Upper lobe of right lung (tissue), 1 donor: ENCODE measurements around the gene SUSD6. TPM values are rescaled to one million over a fixed set of nuclear protein-coding genes. Genes with fewer than 3 reads are reported as not detected.

Experiments used
- ATAC-seq: fragments of 200-7000 bp; cut with Tn5 transposase; one replicate; pipeline ENCODE4 v1.9.1; 2020; ENCODE audit warnings: mild to moderate bottlenecking, moderate library complexity
- DNase-seq: peaks from one replicate; pipeline ENCODE4 v3.0.0-alpha.2; 2020
- H3K27ac ChIP-seq: fragments of 200-600 bp; one replicate; pipeline ENCODE4 v1.8.0; 2022
- H3K27me3 ChIP-seq: fragments of 200-600 bp; one replicate; pipeline ENCODE4 v1.8.0; 2022; ENCODE audit warnings: mild to moderate bottlenecking
- H3K36me3 ChIP-seq: fragments of 200-600 bp; one replicate; pipeline ENCODE4 v1.8.0; 2022
- H3K4me1 ChIP-seq: fragments of 200-600 bp; one replicate; pipeline ENCODE4 v1.8.0; 2022
- H3K4me3 ChIP-seq: fragments of 200-600 bp; one replicate; pipeline ENCODE4 v1.8.0; 2022; ENCODE audit warnings: mild to moderate bottlenecking
- H3K9me3 ChIP-seq: fragments of 200-600 bp; one replicate; pipeline ENCODE4 v1.8.0; 2022
- intact Hi-C: fragments of 100-400 bp; cut with DNase I; formaldehyde crosslinking; loops from one replicate; pipeline ENCODE4 v1.11.0; 2022
- total RNA-seq: library from RNA; stranded (reverse); fragmentation: NEBNext Ultra II Directional; extraction: Animal tissue kit (Norgen Biotek cat#: 25700); gene quantifications from one replicate; pipeline ENCODE4 v1.2.1, GENCODE V29; 2021
- TF ChIP-seq, protein P1 (sequence below): fragments of 200-600 bp; IDR thresholded peaks from one replicate; pipeline ENCODE4 v1.8.0; 2022; ENCODE audit warnings: antibody characterized with exemption
- donor health status: DM: no; HTN: yes; CAD: no; lungs with severe emphysema.

Gene SUSD6
- total RNA-seq, 1 donor from 2014 or later: 87.5 TPM

DNA sequence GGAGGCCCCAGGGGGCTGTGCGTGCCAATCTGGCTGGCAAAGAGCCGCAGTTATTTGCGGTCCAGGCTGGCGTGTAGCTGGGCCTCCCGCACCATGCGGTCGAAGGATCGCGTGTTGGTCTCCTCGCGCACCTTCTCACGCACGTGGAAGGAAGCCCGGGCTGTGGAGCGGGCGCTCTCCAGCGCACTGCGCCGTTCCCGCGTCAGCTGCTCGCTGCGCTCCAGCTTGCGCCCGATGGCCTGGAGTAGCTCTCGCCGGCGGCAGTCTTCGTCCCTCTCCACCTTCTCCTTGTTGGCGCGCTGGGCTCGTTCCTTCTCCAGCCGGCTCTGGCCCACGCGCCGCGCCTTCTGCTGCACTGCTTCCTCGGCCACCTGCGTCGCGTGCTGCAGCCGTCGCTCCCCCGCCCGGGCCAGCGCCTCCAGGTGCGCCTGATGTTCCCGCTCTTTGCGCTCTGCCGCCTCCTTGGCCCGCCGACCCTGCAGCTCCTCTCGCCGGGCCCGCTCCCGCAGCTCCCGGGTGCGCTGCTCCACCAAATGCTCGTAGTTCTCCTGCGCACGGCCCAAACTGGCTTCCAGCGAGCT is 39.9 kb upstream of the SUSD6 start:
- TF ChIP-seq, protein P1, sequence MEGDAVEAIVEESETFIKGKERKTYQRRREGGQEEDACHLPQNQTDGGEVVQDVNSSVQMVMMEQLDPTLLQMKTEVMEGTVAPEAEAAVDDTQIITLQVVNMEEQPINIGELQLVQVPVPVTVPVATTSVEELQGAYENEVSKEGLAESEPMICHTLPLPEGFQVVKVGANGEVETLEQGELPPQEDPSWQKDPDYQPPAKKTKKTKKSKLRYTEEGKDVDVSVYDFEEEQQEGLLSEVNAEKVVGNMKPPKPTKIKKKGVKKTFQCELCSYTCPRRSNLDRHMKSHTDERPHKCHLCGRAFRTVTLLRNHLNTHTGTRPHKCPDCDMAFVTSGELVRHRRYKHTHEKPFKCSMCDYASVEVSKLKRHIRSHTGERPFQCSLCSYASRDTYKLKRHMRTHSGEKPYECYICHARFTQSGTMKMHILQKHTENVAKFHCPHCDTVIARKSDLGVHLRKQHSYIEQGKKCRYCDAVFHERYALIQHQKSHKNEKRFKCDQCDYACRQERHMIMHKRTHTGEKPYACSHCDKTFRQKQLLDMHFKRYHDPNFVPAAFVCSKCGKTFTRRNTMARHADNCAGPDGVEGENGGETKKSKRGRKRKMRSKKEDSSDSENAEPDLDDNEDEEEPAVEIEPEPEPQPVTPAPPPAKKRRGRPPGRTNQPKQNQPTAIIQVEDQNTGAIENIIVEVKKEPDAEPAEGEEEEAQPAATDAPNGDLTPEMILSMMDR: no peak
- intact Hi-C loops: no loop called here
- H3K27me3 ChIP-seq: peaks cover 94% of the 10 kb centered on the region
- no peaks in the 10 kb centered on the region for H3K9me3 ChIP-seq
- no peaks in the 10 kb centered on the region for H3K36me3 ChIP-seq
- H3K27ac ChIP-seq: no peak overlapping the region
- H3K4me1 ChIP-seq: peaks cover 30% of the 10 kb centered on the region
- DNase-seq (no peak), ATAC-seq (no peak)
- peak overlapping the region; percentile 44 for H3K4me3 ChIP-seq

DNA sequence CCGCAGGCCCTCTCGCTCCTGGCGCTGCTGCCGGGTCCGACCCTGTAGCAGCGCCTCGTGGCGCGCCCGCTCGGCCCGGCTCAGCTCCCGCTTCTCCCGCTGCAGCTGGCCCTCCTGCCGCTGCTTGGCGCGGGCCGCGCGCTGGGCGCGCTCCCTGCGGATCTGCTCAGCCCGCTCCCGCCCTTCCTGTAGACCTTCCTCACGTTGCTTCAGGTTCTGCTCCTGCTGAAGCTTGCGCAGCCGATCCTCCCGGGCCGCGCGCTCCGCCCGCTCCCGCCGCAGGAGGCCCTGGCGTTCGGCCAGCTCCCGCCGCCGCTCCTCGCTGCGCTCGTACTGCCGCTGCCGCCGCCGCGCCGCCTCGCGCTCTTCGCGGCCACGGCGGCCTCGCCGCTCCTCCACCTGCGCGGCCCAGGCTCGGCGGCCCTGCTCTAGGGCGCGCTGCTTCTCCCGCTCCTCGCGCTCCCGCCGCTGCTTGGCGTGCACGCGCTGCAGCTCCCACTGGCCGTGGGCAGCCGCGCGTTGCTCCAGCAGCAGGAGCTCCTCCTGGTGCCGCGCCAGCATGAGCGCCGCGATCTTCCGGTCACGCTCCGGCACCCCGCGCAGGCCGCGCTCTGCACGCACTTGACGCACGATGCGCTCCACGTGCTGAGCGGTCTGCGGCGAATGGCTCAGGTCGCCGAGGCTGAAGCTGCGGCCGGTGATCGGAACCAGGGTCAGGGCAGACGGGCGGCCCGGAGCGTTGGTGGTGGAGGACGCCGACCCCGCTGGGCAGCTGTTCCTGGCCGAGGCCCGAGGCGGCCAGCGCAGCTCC is 39.2 kb upstream of the SUSD6 start:
- no peak for DNase-seq
- intact Hi-C loops: no loop called here
- peak; percentile 47 for ATAC-seq
- peaks cover 30% of the 10 kb centered on the region for H3K4me1 ChIP-seq
- peak overlapping the region; percentile 44 for H3K4me3 ChIP-seq
- H3K36me3 ChIP-seq: no peaks in the 10 kb centered on the region
- TF ChIP-seq, protein P1: no peak
- no peaks in the 10 kb centered on the region for H3K9me3 ChIP-seq
- H3K27me3 ChIP-seq: peaks cover 93% of the 10 kb centered on the region
- H3K27ac ChIP-seq: no peak overlapping the region

GRCh38 chr14:69572841-69573135 is 38.6 kb upstream of the SUSD6 start:
- peaks cover 89% of the 10 kb centered on the region for H3K27me3 ChIP-seq
- ATAC-seq (no peak), DNase-seq (peak; percentile 61)
- H3K9me3 ChIP-seq: no peaks in the 10 kb centered on the region
- no peak overlapping the region for H3K27ac ChIP-seq
- intact Hi-C loops: no loop called here
- no peak overlapping the region for H3K4me3 ChIP-seq
- H3K4me1 ChIP-seq: peaks cover 30% of the 10 kb centered on the region
- H3K36me3 ChIP-seq: no peaks in the 10 kb centered on the region
- TF ChIP-seq, protein P1: no peak

DNA sequence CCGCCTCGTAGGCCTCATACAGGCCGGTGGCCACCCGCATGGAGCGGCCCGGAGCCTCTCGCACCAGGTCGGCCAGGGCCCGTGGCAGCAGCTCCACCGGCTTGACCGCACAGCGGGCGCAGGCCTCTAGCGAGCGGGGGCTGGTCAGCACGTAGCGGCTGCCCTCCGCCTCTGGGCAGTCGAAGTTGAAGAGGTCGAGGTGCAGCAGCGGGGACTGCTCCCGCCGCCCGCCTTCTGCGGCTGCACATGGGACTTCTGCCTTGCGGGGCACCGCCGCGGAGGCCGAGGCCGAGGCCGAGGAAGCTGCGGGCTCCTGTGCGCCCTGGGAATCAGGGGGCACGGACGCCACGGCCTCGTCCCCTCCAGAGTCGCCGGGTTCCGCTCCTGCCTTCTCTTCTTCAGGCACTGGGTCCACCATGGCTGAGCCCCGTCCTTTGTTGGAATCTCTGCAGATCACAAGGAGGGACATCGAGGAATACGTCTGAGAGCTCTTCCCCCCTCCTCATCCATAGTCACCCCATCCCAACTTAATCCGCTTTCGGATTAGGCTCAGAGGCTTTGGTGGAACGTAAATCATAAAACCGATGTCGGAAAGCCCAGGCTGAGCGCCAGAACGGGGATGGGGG is 38.1 kb upstream of the SUSD6 start:
- TF ChIP-seq, protein P1: no peak
- ATAC-seq: no peak

GRCh38 chr14:69573831-69574262 is 37.5 kb upstream of the SUSD6 start:
- intact Hi-C loops: no loop called here
- DNase-seq (no peak), ATAC-seq (no peak)
- TF ChIP-seq, protein P1: no peak
- Histone ChIP-seq H3K4me3 (peak overlapping the region; percentile 21), H3K36me3 (no peaks in the 10 kb centered on the region), H3K27ac (no peak overlapping the region), H3K4me1 (peaks cover 30% of the 10 kb centered on the region), H3K9me3 (no peaks in the 10 kb centered on the region), H3K27me3 (peaks cover 79% of the 10 kb centered on the region)

More for the DNA sequence above, 38.1 kb upstream of the SUSD6 start:
- Histone ChIP-seq H3K27me3 (peaks cover 85% of the 10 kb centered on the region), H3K9me3 (no peaks in the 10 kb centered on the region), H3K4me3 (no peak overlapping the region), H3K4me1 (peaks cover 30% of the 10 kb centered on the region), H3K27ac (no peak overlapping the region), H3K36me3 (no peaks in the 10 kb centered on the region)
- intact Hi-C loops: no loop called here
- peak; percentile 61 for DNase-seq
